ENCODE results near the gene TRPC4AP.

DNA sequence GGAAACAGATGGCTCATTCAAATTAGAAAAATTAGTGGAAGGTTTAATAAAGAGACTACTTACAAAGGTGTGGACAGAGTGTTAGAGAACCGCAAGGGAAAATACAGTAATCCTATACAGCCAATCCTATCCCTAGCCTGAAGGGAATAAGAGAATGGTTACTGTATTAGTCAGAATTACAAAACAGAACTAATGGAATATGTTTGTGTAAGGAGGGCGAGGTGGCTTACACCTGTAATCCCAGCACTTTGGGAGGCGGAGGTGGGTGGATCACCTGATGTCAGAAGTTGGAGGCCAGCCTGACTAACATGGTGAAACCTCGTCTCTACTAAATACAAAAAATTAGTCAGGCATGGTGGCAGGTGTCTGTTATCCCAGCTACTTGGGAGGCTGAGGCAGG lies 16.3 kb upstream of the TRPC4AP start:
- TF ChIP-seq, protein P1, sequence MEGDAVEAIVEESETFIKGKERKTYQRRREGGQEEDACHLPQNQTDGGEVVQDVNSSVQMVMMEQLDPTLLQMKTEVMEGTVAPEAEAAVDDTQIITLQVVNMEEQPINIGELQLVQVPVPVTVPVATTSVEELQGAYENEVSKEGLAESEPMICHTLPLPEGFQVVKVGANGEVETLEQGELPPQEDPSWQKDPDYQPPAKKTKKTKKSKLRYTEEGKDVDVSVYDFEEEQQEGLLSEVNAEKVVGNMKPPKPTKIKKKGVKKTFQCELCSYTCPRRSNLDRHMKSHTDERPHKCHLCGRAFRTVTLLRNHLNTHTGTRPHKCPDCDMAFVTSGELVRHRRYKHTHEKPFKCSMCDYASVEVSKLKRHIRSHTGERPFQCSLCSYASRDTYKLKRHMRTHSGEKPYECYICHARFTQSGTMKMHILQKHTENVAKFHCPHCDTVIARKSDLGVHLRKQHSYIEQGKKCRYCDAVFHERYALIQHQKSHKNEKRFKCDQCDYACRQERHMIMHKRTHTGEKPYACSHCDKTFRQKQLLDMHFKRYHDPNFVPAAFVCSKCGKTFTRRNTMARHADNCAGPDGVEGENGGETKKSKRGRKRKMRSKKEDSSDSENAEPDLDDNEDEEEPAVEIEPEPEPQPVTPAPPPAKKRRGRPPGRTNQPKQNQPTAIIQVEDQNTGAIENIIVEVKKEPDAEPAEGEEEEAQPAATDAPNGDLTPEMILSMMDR (IDR thresholded peaks at IDR 0.05) = no peak
- TF ChIP-seq POLR2A (IDR thresholded peaks at IDR 0.05) = no peak
